HepG2 (cell line): ENCODE results near the gene EFHD2. TPM values are rescaled to one million over a fixed set of nuclear protein-coding genes. Genes with fewer than 3 reads are reported as not detected.

Experiments
- ATAC-seq: fragments of 200-7000 bp; cut with Tn5 transposase; 3 replicates; pipeline ENCODE4 v1.9.1; 2020; ENCODE audit warnings: mild to moderate bottlenecking, moderate library complexity
- BruUV-seq: library from RNA; stranded (reverse); fragments of 400-500 nt; replicated peaks from 2 replicates; lab custom pipeline; 2021; lab: Mats Ljungman, UMichigan
- CTCF ChIA-PET: fragments of 300-600 bp; formaldehyde crosslinking; extraction: SDS; loops from one replicate; lab custom pipeline; 2021; ENCODE audit warnings: low total read pairs, inconsistent platforms, low intra/inter-chr PET ratio; lab: Yijun Ruan, JAX
- POLR2A ChIA-PET: fragments of 350-600 bp; sonication (Branson Sonifier 250); formaldehyde crosslinking; loops from one replicate; lab custom pipeline; 2020; ENCODE audit warnings: antibody characterized with exemption, inconsistent platforms; lab: Yijun Ruan, JAX
- DNase-seq: peaks from one replicate; pipeline ENCODE4 v3.0.0-alpha.2; 2015; ENCODE audit warnings: low spot score
- FAIRE-seq: peaks from 3 replicates; lab custom pipeline; 2011; peaks lifted over from hg19 to GRCh38; lab: Jason Lieb, UNC
- H2AFZ ChIP-seq: one replicate; pipeline ENCODE4 v1.6.1; 2011; ENCODE audit warnings: low read length, inconsistent platforms
- H3K27ac ChIP-seq: fragments of 300-600 bp; 3 replicates; pipeline ENCODE4 v1.8.0; 2011; ENCODE audit warnings: mixed run types, mild to moderate bottlenecking, mixed read lengths, low read length, inconsistent platforms; ENCODE audit not compliant: insufficient read depth; ENCODE audit errors: extremely low read length
- H3K27me3 ChIP-seq, 2 experiments: fragments of 200-600 bp in 1 of 2; 2 replicates in 1 of 2; 3 replicates in 1 of 2; pipeline versions ENCODE4 v1.6.0 to v1.8.0; 2011; ENCODE audit warnings: low read length in 2 of 2, mild to moderate bottlenecking in 2 of 2, moderate library complexity in 2 of 2, inconsistent platforms in 1 of 2; ENCODE audit not compliant: insufficient read depth in 2 of 2, control insufficient read depth in 1 of 2
- H3K36me3 ChIP-seq, 2 experiments: fragments of 200-600 bp in 1 of 2; replicated peaks in 1 of 2; 2 replicates in 1 of 2; 3 replicates in 1 of 2; pipeline versions ENCODE4 v1.5.1 to v1.8.0; 2011; ENCODE audit warnings: low read length in 2 of 2, inconsistent platforms in 1 of 2; ENCODE audit not compliant: insufficient read depth in 2 of 2, control insufficient read depth in 1 of 2
- H3K4me1 ChIP-seq: 2 replicates; pipeline ENCODE4 v1.5.1; 2012; ENCODE audit warnings: low read length, inconsistent platforms; ENCODE audit not compliant: insufficient read depth
- H3K4me2 ChIP-seq: 2 replicates; pipeline ENCODE4 v1.6.0; 2011; ENCODE audit warnings: low read depth, low read length, inconsistent platforms
- H3K4me3 ChIP-seq, 3 experiments: fragments of 200-600 bp in 1 of 3; sonication (generic), shearing (Covaris generic) in 1 of 3; replicated peaks in 1 of 3; 2 replicates each; pipeline ENCODE4 v1.5.1; 2011 to 2016; ENCODE audit warnings: low read length in 3 of 3, inconsistent platforms in 2 of 3, low read depth in 2 of 3, mild to moderate bottlenecking in 2 of 3, control low read depth in 1 of 3, mixed read lengths in 1 of 3; ENCODE audit not compliant: insufficient read depth in 1 of 3
- H3K79me2 ChIP-seq: one replicate; pipeline ENCODE4 v1.6.1; 2011; ENCODE audit warnings: low read length, inconsistent platforms; ENCODE audit not compliant: insufficient read depth
- H3K9ac ChIP-seq: 2 replicates; pipeline ENCODE4 v1.6.0; 2011; ENCODE audit warnings: mild to moderate bottlenecking, low read depth, low read length, inconsistent platforms; ENCODE audit not compliant: insufficient read depth
- H3K9me3 ChIP-seq: 2 replicates; pipeline ENCODE4 v1.5.1; 2012; ENCODE audit warnings: mild to moderate bottlenecking, low read length
- H4K20me1 ChIP-seq: 2 replicates; pipeline ENCODE4 v1.6.0; 2011; ENCODE audit warnings: inconsistent platforms, mild to moderate bottlenecking, low read length, moderate library complexity; ENCODE audit not compliant: insufficient read depth
- ATF7 ChIP-seq, 2 experiments: fragments of 450-650 bp in 1 of 2; sonication (generic) in 1 of 2; formaldehyde crosslinking in 1 of 2; IDR thresholded peaks; 2 replicates each; pipeline versions ENCODE4 v1.4.0 to v1.6.1; 2016 to 2020; ENCODE audit warnings: antibody characterized with exemption in 1 of 2, mild to moderate bottlenecking in 1 of 2, missing genetic modification reagents in 1 of 2
- CREB1 ChIP-seq, 2 experiments: fragments of 450-650 bp in 1 of 2; IDR thresholded peaks; 2 replicates each; pipeline ENCODE4 v1.6.1; 2016 to 2017; ENCODE audit warnings: control low read depth in 1 of 2, mild to moderate bottlenecking in 1 of 2, missing compliant biosample characterization in 1 of 2, missing genetic modification characterization in 1 of 2
- DNMT1 ChIP-seq: sonication (generic); formaldehyde crosslinking; IDR thresholded peaks from 2 replicates; pipeline ENCODE4 v1.5.1; 2020; ENCODE audit warnings: mild to moderate bottlenecking, missing genetic modification reagents
- GATAD2A ChIP-seq: IDR thresholded peaks from 2 replicates; pipeline ENCODE4 v1.6.1; 2016
- KLF15 ChIP-seq: sonication (generic); formaldehyde crosslinking; IDR thresholded peaks from 2 replicates; pipeline ENCODE4 v1.8.1; 2023; ENCODE audit warnings: borderline replicate concordance, mild to moderate bottlenecking, inconsistent platforms, missing genetic modification reagents, mixed read lengths
- NR2F1 ChIP-seq, 2 experiments: fragments of 450-650 bp in 1 of 2; formaldehyde crosslinking in 1 of 2; IDR thresholded peaks; 2 replicates each; pipeline versions ENCODE4 v1.5.0 to v1.6.1; 2016 to 2020; ENCODE audit warnings: mild to moderate bottlenecking in 1 of 2, missing compliant biosample characterization in 1 of 2, missing genetic modification reagents in 1 of 2, moderate library complexity in 1 of 2
- POLR2A ChIP-seq, 2 experiments: IDR thresholded peaks; 2 replicates each; pipeline ENCODE4 v1.6.1; 2011; ENCODE audit warnings: low read depth in 2 of 2, low read length in 2 of 2, mild to moderate bottlenecking in 1 of 2, moderate library complexity in 1 of 2; ENCODE audit not compliant: insufficient read depth in 1 of 2
- PRMT3 ChIP-seq: sonication (generic); formaldehyde crosslinking; IDR thresholded peaks from 2 replicates; pipeline ENCODE4 v1.8.1; 2022; ENCODE audit warnings: low read depth, mild to moderate bottlenecking, moderate library complexity, missing genetic modification reagents, borderline replicate concordance
- RCOR2 ChIP-seq: IDR thresholded peaks from 2 replicates; pipeline ENCODE4 v1.6.1; 2016; ENCODE audit warnings: missing biosample characterization, missing genetic modification reagents
- RNF2 ChIP-seq: fragments of 450-650 bp; conservative IDR thresholded peaks from 2 replicates; pipeline ENCODE4 v1.6.1; 2016; ENCODE audit warnings: low read depth
- SALL1 ChIP-seq: sonication (generic); formaldehyde crosslinking; IDR thresholded peaks from 2 replicates; pipeline ENCODE4 v1.8.0; 2022; ENCODE audit warnings: mild to moderate bottlenecking, missing genetic modification reagents
- XRCC5 ChIP-seq: fragments of 200-400 bp; formaldehyde crosslinking; optimal IDR thresholded peaks from 2 replicates; pipeline ENCODE3; 2017; ENCODE audit warnings: mild to moderate bottlenecking, low read length
- ZEB1 ChIP-seq: IDR thresholded peaks from 2 replicates; pipeline ENCODE4 v1.6.1; 2012; ENCODE audit warnings: mild to moderate bottlenecking, low read depth, inconsistent platforms; ENCODE audit not compliant: insufficient replicate concordance
- ZNF180 ChIP-seq: sonication (generic); formaldehyde crosslinking; IDR thresholded peaks from 2 replicates; pipeline ENCODE4 v1.4.0; 2020; ENCODE audit warnings: low read depth, missing genetic modification reagents, borderline replicate concordance
- ZNF44 ChIP-seq: sonication (generic); formaldehyde crosslinking; IDR thresholded peaks from 2 replicates; pipeline ENCODE4 v1.5.1; 2020; ENCODE audit warnings: mild to moderate bottlenecking, missing genetic modification reagents
- ZNF550 ChIP-seq: sonication (generic); formaldehyde crosslinking; IDR thresholded peaks from 2 replicates; pipeline ENCODE4 v1.4.0; 2020; ENCODE audit warnings: mild to moderate bottlenecking, missing genetic modification reagents, borderline replicate concordance
- ZNF563 ChIP-seq: sonication (generic); formaldehyde crosslinking; IDR thresholded peaks from 2 replicates; pipeline ENCODE4 v1.8.0; 2022; ENCODE audit warnings: mild to moderate bottlenecking, moderate library complexity, missing genetic modification reagents
- ZNF746 ChIP-seq: sonication (generic); formaldehyde crosslinking; IDR thresholded peaks from 2 replicates; pipeline ENCODE4 v1.8.0; 2022; ENCODE audit warnings: mild to moderate bottlenecking, missing genetic modification reagents
- ZNF782 ChIP-seq: sonication (generic); formaldehyde crosslinking; IDR thresholded peaks from 2 replicates; pipeline ENCODE4 v1.4.0; 2020; ENCODE audit warnings: missing genetic modification reagents, mild to moderate bottlenecking, borderline replicate concordance
- WGBS: methylation state at CpG from one replicate; pipeline ENCODE4 v1.1.6; 2017; ENCODE audit warnings: low lambda C conversion rate; 5-methylcytosine and 5-hydroxymethylcytosine counted together
- in situ Hi-C: cut with HindIII; loops from 2 replicates; pipeline ENCODE4 v1.10.0; 2017; ENCODE audit warnings: low pct_unique_long_range_greater_than_20kb; ENCODE audit not compliant: extremely low pct_ligation_motif_present
- intact Hi-C: fragments of 100-400 bp; cut with micrococcal nuclease; formaldehyde crosslinking; loops from one replicate; pipeline ENCODE4 v1.10.0; 2022; ENCODE audit not compliant: unreplicated experiment
- polyA plus RNA-seq, 8 experiments: library from polyadenylated mRNA; depleted of rRNA in 3 of 8; stranded (reverse) in 7 of 8; unstranded in 1 of 8; fragments of >200 nt; fragmentation: Illumina TruSeq in 4 of 8; extraction: Trizol in 4 of 8; gene quantifications; 2 replicates each; pipeline versions ENCODE4 v1.2.1 to v1.2.3, GENCODE V29; 2011 to 2016; ENCODE audit warnings: low read depth in 4 of 8, missing spikeins in 1 of 8, mixed read lengths in 1 of 8; ENCODE audit not compliant: insufficient read depth in 1 of 8
- total RNA-seq, 5 experiments: library from RNA; depleted of rRNA; stranded (reverse); fragments of >200 nt; fragmentation: Illumina TruSeq; extraction: Trizol; gene quantifications; 2 replicates each; pipeline ENCODE4 v1.2.3, GENCODE V29; 2016; ENCODE audit warnings: low read depth in 1 of 5
- TF ChIP-seq, protein P1 (sequence below): sonication (generic); formaldehyde crosslinking; IDR thresholded peaks from 2 replicates; pipeline ENCODE4 v1.5.0; 2020; ENCODE audit warnings: missing genetic modification reagents, mild to moderate bottlenecking, borderline replicate concordance

Gene EFHD2
- total and polyA plus RNA-seq, 2 of the 13 experiments (the other 11 are each of a cell fraction or from before 2014, with no cell fraction given) = 9.4 to 12.7 TPM

DNA sequence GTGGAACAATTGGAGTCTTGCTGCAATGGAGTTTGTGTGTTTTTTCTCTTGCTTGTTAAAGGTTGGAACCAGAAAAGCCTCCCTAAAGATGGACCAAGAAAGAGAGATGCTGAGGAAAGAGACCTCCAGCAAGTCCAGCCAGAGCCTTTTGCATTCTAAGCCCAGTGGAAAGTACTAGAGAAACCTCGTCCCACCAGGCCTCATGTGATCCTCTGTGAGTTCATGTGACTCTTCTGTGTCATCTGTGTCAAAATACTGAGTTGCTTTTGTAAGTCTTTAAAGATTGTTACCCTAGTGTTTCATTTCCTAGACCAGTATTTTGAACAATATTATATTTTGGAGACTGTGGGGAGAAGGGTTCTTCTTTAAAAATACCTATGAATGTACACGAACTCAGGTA lies 12.5 kb upstream of the EFHD2 start:
- no peak overlapping the region for H3K27ac ChIP-seq
- H3K9ac ChIP-seq = no peak overlapping the region
- H3K27me3 ChIP-seq = peaks cover 1 to 3% of the 10 kb centered on the region in 2 experiments; a peak in 1 of 5 replicates
- ChIA-PET POLR2A (no interaction called here), CTCF (no interaction called here)
- FAIRE-seq = no peak
- ATAC-seq = no peak
- no peaks in the 10 kb centered on the region for H4K20me1 ChIP-seq
- no peaks in the 10 kb centered on the region for H3K36me3 ChIP-seq
- H3K4me1 ChIP-seq = peaks cover 32% of the 10 kb centered on the region
- H3K9me3 ChIP-seq = peaks cover 10% of the 10 kb centered on the region
- H3K79me2 ChIP-seq = no peaks in the 10 kb centered on the region
- BruUV-seq = no TSS peak
- no peak overlapping the region for H2AFZ ChIP-seq
- no peak overlapping the region for H3K4me2 ChIP-seq
- DNase-seq = no peak
- 8% methylated on average over 2 of the region's 2 CpGs for WGBS
- TF ChIP-seq POLR2A (IDR thresholded peaks at IDR 0.05; ENCODE audit: insufficient read depth in 1 of 2, low read depth in 2 of 2, low read length in 2 of 2) (no peak), XRCC5 (no peak), ZNF44 (CRISPR knock-in tag) (no peak), SALL1 (CRISPR knock-in tag) (no peak), ATF7 (IDR thresholded peaks at IDR 0.05) (no peak), ATF7 (CRISPR knock-in tag; IDR thresholded peaks at IDR 0.05) (no peak), DNMT1 (CRISPR knock-in tag) (no peak)
- TF ChIP-seq, protein P1, sequence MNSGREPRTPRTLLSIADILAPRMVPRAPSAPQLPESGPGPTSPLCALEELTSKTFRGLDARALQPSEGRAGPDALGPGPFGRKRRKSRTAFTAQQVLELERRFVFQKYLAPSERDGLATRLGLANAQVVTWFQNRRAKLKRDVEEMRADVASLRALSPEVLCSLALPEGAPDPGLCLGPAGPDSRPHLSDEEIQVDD (CRISPR knock-in tag) = no peak
- TF ChIP-seq, all 625 proteins: peak for 0
- H3K4me3 ChIP-seq = no peak overlapping the region
- intact Hi-C loops (no loop called here), in situ Hi-C loops (no loop called here)

DNA sequence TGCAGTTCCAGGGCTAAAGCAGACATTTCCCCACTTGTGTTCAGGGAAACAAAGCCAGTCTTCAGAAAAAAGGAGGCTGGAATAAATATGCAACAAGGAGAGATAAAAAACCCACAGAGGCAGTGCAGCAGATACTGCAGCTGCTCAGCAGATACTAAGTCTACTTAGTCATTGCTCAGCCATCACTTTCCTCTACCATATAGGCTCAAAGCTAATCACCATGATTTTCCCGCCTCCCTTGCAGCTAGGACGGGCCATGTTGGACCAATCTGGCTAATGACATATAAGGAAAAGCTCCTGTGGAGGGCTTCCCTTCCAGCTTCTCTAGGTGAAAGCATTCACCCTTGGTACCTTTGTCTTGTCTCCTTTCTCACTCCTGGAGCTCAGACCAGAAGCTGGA lies 10.0 kb upstream of the EFHD2 start:
- BruUV-seq = no TSS peak
- Histone ChIP-seq H3K4me2 (no peak overlapping the region), H3K9ac (no peak overlapping the region), H3K27me3 (peaks cover 0 to 4% of the 10 kb centered on the region in 2 experiments; a peak in 2 of 5 replicates), H3K4me1 (peaks cover 23% of the 10 kb centered on the region), H3K36me3 (no peaks in the 10 kb centered on the region), H4K20me1 (no peaks in the 10 kb centered on the region), H3K4me3 (no peak overlapping the region), H2AFZ (no peak overlapping the region), H3K27ac (no peak overlapping the region), H3K9me3 (peaks cover 10% of the 10 kb centered on the region), H3K79me2 (no peaks in the 10 kb centered on the region)
- ChIA-PET CTCF (no interaction called here), POLR2A (no interaction called here)
- ATAC-seq (no peak), FAIRE-seq (no peak), DNase-seq (no peak)
- WGBS = 8% methylated on average over 2 of the region's 2 CpGs
- in situ Hi-C loops (no loop called here), intact Hi-C loops (no loop called here)
- TF ChIP-seq KLF15 (CRISPR knock-in tag) (no peak), RNF2 (no peak), RCOR2 (CRISPR knock-in tag) (no peak), ZNF180 (CRISPR knock-in tag) (no peak), GATAD2A (no peak), ZNF563 (no peak), NR2F1 (CRISPR knock-in tag; IDR thresholded peaks at IDR 0.05) (no peak), ZNF550 (CRISPR knock-in tag) (no peak), ZNF782 (no peak), ZEB1 (no peak), CREB1 (IDR thresholded peaks at IDR 0.05) (no peak), CREB1 (CRISPR knock-in tag; IDR thresholded peaks at IDR 0.05) (no peak), ZNF746 (no peak), PRMT3 (CRISPR knock-in tag) (no peak)
